ENCODE results near the gene GRAP2. TPM values are rescaled to one million over a fixed set of nuclear protein-coding genes. Genes with fewer than 3 reads are reported as not detected.

GRAP2 gene
- total and polyA plus RNA-seq, 10 of the 15 experiments (the other 5 are each of a cell fraction or from before 2014, with no cell fraction given), result 3.3 to 79.1 (median 59.6) TPM

DNA sequence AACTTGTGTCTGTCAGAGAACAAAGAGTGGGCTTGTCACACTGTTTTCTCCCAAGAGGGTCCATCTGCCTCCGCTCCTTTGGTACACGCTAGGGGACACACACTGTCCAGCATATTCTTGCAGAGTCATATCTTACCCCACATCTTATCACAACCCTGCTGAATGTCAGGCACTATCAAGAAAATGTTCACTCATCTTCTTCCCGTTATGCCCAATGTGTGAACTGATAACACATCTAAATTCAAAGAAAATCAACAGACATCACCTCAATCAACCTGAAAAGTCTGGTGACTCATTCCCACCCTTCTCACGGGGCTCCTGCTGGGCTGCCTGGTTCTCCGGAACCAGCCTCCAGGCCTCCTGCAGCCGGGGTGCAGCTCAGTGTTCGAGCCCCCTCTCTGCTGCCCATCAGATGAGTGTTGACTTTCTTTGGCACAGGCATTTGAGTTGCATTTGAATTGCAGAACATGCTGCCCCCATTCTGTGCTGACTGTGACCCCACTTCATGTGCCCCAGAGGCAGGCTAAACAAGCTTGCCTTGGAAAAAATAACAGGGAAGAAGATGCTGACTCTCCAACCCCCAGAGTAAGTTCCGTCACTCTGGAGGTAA is 19.4 kb downstream of the GRAP2 start:
- SMC1A ChIA-PET (ENCODE audit: uncharacterized antibody, unreplicated experiment), result interaction anchor here (0.7 to 11.4 kb wide), 13 partner anchors 9 to 155 kb away, joined by 3 to 102 read pairs (median 3); partner anchors contain the start of gene GRAP2
- ATAC-seq (peak; percentile 26; the same call in 1 of the 3 replicates), DNase-seq (ENCODE audit: low read depth, low spot score) (no peak), FAIRE-seq (no peak)
- Histone ChIP-seq H3K9me3 (replicated peaks; ENCODE audit: control insufficient read depth, insufficient read depth, low read length) (no peaks in the 10 kb centered on the region), H2AFZ (ENCODE audit: control insufficient read depth, low read depth, low read length) (no peak overlapping the region), H3K4me1 (ENCODE audit: control insufficient read depth, insufficient read depth, low read length) (peaks cover 9% of the 10 kb centered on the region; the same call in 1 of the 2 replicates), H3K4me2 (ENCODE audit: control insufficient read depth, insufficient read depth) (peak overlapping the region; percentile 10; the same call in 1 of the 2 replicates), H4K20me1 (ENCODE audit: control insufficient read depth, insufficient read depth) (no peaks in the 10 kb centered on the region), H3K4me3 (no peak overlapping the region), H3K79me2 (ENCODE audit: control insufficient read depth, insufficient read depth, low read length) (peaks cover 90% of the 10 kb centered on the region), H3K27me3 (replicated peaks in 1 of 2; ENCODE audit: control insufficient read depth in 2 of 2, insufficient read depth in 2 of 2, low read length in 1 of 2) (no peaks in the 10 kb centered on the region), H3K9ac (ENCODE audit: control insufficient read depth, insufficient read depth, low read length) (no peak overlapping the region), H3K36me3 (ENCODE audit: control insufficient read depth in 2 of 2, insufficient read depth in 2 of 2, low read length in 1 of 2) (peaks cover 3 to 13% of the 10 kb centered on the region in 2 experiments), H3K27ac (ENCODE audit: control insufficient read depth, insufficient read depth) (no peak overlapping the region)
- intact Hi-C loops (cut with micrococcal nuclease; ENCODE audit: unreplicated experiment) (no loop called here), in situ Hi-C loops (cut with MboI) (no loop called here)
- TF ChIP-seq EED (IDR thresholded peaks at IDR 0.05; ENCODE audit: low read depth), result peak; percentile 18; the same call in 1 of the 2 replicates
- no peak for TF ChIP-seq TCF12 (IDR thresholded peaks at IDR 0.05; ENCODE audit: low read depth, low read length)
- no peak for TF ChIP-seq PAX8 (IDR thresholded peaks at IDR 0.05)
- TF ChIP-seq ZZZ3 (IDR thresholded peaks at IDR 0.05; ENCODE audit: control insufficient read depth, insufficient read length, low read depth), result no peak
- no TSS peak for BruUV-seq (replicated peaks)
- WGBS (ENCODE audit: insufficient coverage, insufficient replicate concordance, low lambda C conversion rate, missing lambda C conversion rate), result 86% methylated on average over 8 of the region's 8 CpGs
- CTCF ChIA-PET, result interaction anchor here (1.0 to 6.0 kb wide), 6 partner anchors 9 to 104 kb away, joined by 3 to 39 read pairs (median 5); no protein-coding TSS in a partner anchor
- POLR2A ChIA-PET, result interaction anchor here (0.6 to 2.1 kb wide), 5 partner anchors 9 to 708 kb away, joined by 3 to 8 read pairs (median 5); no protein-coding TSS in a partner anchor
- RAD21 ChIA-PET (ENCODE audit: unreplicated experiment), result interaction anchor here (0.7 to 1.7 kb wide), 4 partner anchors 9 to 56 kb away, joined by 3 to 7 read pairs (median 4); no protein-coding TSS in a partner anchor

DNA sequence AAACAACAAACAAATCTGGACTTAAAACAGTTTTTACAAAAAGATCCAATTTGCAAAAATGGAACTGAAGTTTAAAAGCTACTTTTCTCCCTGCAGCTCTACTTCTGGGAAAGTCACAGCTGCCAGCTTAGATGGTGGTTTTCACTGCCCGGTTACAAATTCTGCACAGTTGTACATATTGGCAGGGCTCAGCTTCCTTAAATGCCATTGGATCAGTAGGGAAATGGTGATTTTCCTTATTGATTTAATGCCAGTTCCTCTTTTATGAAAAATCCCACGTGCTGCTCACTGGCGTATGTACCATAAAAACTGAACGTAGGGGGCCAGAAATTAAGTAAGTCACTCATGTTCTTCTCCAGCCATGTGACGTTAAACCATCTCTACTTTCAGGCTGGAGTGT is 22.8 kb downstream of the GRAP2 start:
- Histone ChIP-seq H3K36me3 (ENCODE audit: control insufficient read depth in 2 of 2, insufficient read depth in 2 of 2, low read length in 1 of 2) (peaks cover 7 to 13% of the 10 kb centered on the region in 2 experiments; a peak in 3 of 4 replicates), H3K9me3 (replicated peaks; ENCODE audit: control insufficient read depth, insufficient read depth, low read length) (no peaks in the 10 kb centered on the region), H3K27ac (ENCODE audit: control insufficient read depth, insufficient read depth) (no peak overlapping the region), H3K4me1 (ENCODE audit: control insufficient read depth, insufficient read depth, low read length) (peaks cover 12% of the 10 kb centered on the region), H2AFZ (ENCODE audit: control insufficient read depth, low read depth, low read length) (no peak overlapping the region), H4K20me1 (ENCODE audit: control insufficient read depth, insufficient read depth) (no peaks in the 10 kb centered on the region), H3K79me2 (ENCODE audit: control insufficient read depth, insufficient read depth, low read length) (peaks cover 92% of the 10 kb centered on the region), H3K4me3 (no peak overlapping the region), H3K27me3 (replicated peaks in 1 of 2; ENCODE audit: control insufficient read depth in 2 of 2, insufficient read depth in 2 of 2, low read length in 1 of 2) (no peaks in the 10 kb centered on the region), H3K4me2 (ENCODE audit: control insufficient read depth, insufficient read depth) (no peak overlapping the region), H3K9ac (ENCODE audit: control insufficient read depth, insufficient read depth, low read length) (no peak overlapping the region)
- ChIA-PET RAD21 (ENCODE audit: unreplicated experiment) (interaction anchor here (1.3 kb wide), 1 partner anchor 10 kb away, joined by 4 read pairs; no protein-coding TSS in a partner anchor), CTCF (interaction anchor here (1.2 to 6.0 kb wide), 4 partner anchors 9 to 27 kb away, joined by 3 to 39 read pairs (median 4); no protein-coding TSS in a partner anchor), POLR2A (interaction anchor here (0.9 to 1.6 kb wide), 4 partner anchors 9 to 14 kb away, joined by 3 to 6 read pairs (median 3); no protein-coding TSS in a partner anchor), SMC1A (ENCODE audit: uncharacterized antibody, unreplicated experiment) (interaction anchor here (1.0 to 11.4 kb wide), 8 partner anchors 10 to 97 kb away, joined by 3 to 102 read pairs (median 5); partner anchors contain the start of gene GRAP2)
- intact Hi-C loops (cut with micrococcal nuclease; ENCODE audit: unreplicated experiment), result no loop called here
- no peak for ATAC-seq
- BruUV-seq (replicated peaks), result no TSS peak
- 99% methylated on average over 5 of the region's 5 CpGs for WGBS (ENCODE audit: insufficient coverage, insufficient replicate concordance, low lambda C conversion rate, missing lambda C conversion rate)
- no peak for DNase-seq (ENCODE audit: low read depth, low spot score)
- FAIRE-seq, result no peak
- in situ Hi-C loops (cut with MboI), result no loop called here
- TF ChIP-seq, protein P1, sequence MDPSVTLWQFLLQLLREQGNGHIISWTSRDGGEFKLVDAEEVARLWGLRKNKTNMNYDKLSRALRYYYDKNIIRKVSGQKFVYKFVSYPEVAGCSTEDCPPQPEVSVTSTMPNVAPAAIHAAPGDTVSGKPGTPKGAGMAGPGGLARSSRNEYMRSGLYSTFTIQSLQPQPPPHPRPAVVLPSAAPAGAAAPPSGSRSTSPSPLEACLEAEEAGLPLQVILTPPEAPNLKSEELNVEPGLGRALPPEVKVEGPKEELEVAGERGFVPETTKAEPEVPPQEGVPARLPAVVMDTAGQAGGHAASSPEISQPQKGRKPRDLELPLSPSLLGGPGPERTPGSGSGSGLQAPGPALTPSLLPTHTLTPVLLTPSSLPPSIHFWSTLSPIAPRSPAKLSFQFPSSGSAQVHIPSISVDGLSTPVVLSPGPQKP (IDR thresholded peaks at IDR 0.05; ENCODE audit: low read depth, low read length), result no peak
- TF ChIP-seq, protein P2, sequence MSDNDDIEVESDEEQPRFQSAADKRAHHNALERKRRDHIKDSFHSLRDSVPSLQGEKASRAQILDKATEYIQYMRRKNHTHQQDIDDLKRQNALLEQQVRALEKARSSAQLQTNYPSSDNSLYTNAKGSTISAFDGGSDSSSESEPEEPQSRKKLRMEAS (IDR thresholded peaks at IDR 0.05; ENCODE audit: low read depth, low read length), result no peak
- TF ChIP-seq, protein P3, sequence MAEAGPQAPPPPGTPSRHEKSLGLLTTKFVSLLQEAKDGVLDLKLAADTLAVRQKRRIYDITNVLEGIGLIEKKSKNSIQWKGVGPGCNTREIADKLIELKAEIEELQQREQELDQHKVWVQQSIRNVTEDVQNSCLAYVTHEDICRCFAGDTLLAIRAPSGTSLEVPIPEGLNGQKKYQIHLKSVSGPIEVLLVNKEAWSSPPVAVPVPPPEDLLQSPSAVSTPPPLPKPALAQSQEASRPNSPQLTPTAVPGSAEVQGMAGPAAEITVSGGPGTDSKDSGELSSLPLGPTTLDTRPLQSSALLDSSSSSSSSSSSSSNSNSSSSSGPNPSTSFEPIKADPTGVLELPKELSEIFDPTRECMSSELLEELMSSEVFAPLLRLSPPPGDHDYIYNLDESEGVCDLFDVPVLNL (IDR thresholded peaks at IDR 0.05; ENCODE audit: low read depth, low read length), result no peak
- TF ChIP-seq, protein P4, sequence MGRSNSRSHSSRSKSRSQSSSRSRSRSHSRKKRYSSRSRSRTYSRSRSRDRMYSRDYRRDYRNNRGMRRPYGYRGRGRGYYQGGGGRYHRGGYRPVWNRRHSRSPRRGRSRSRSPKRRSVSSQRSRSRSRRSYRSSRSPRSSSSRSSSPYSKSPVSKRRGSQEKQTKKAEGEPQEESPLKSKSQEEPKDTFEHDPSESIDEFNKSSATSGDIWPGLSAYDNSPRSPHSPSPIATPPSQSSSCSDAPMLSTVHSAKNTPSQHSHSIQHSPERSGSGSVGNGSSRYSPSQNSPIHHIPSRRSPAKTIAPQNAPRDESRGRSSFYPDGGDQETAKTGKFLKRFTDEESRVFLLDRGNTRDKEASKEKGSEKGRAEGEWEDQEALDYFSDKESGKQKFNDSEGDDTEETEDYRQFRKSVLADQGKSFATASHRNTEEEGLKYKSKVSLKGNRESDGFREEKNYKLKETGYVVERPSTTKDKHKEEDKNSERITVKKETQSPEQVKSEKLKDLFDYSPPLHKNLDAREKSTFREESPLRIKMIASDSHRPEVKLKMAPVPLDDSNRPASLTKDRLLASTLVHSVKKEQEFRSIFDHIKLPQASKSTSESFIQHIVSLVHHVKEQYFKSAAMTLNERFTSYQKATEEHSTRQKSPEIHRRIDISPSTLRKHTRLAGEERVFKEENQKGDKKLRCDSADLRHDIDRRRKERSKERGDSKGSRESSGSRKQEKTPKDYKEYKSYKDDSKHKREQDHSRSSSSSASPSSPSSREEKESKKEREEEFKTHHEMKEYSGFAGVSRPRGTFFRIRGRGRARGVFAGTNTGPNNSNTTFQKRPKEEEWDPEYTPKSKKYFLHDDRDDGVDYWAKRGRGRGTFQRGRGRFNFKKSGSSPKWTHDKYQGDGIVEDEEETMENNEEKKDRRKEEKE (IDR thresholded peaks at IDR 0.05), result no peak
- no peak for TF ChIP-seq BRCA1 (IDR thresholded peaks at IDR 0.05; ENCODE audit: low read depth, low read length)
